ENCODE data around the gene MTO1.
A peak's percentile ranks its signal among the peaks of the same experiment; 100 is the strongest.
"Not testable (repeated sequence)": the region's sequence is repeated elsewhere in the genome, so short reads cannot be mapped to it uniquely, and the experiment has no call there.

The MTO1 gene

DNA sequence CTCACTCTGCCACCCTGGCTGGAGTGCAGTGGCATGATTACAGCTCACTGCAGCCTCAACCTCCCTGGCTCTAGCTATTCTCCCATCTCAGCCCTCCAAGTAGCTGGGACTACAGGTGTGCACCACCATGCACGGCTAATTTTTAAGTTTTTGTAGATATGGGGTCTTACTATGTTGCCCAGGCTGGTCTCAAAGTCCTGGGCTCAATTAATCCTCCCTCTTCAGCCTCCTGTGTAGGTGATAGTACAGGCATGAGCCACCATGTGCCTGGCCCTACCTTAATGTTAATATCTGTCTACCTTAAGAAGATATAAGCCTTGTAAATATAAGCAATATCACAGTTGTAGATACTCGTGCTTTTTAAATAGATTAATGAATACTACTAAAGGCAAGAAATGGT lies 42.6 kb downstream of the MTO1 start:
- DNase-seq: no peak

DNA sequence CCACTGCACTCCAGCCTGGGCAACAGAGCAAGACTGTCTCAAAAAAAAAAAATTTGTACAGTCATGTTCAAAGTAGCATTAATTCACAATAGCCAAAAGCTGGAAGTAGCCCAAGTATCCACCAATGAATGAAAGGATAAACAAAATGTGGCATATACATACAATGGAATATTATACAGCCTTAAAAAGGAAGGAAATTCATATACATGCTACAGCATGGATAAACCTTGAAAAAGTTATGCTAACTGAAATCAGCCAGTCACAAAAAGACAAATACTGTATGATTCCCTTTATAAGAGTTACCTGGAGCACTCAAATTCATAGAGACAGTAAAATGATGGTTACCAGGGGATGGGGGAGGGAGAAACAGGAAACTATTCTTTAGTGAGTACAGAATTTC lies 43.6 kb downstream of the MTO1 start:
- DNase-seq: no peak

DNA sequence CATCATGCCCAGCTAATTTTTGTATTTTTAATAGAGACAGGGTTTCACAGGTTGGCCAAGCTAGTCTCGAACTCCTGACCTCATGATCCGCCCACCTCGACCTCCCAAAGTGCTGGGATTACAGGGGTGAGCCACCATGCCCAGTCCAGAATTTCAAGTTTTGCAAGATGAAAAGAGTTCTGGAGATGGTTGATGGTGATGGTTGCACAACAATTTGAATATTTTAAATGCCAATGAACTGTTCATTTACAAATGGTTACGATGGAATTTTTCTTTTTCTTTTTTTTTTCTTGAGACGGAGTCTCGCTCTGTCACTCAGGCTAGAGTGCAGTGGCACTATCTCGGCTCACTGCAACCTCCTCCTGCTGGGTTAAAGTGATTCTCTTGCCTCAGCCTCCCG lies 44.2 kb downstream of the MTO1 start:
- DNase-seq: not testable (repeated sequence)

DNA sequence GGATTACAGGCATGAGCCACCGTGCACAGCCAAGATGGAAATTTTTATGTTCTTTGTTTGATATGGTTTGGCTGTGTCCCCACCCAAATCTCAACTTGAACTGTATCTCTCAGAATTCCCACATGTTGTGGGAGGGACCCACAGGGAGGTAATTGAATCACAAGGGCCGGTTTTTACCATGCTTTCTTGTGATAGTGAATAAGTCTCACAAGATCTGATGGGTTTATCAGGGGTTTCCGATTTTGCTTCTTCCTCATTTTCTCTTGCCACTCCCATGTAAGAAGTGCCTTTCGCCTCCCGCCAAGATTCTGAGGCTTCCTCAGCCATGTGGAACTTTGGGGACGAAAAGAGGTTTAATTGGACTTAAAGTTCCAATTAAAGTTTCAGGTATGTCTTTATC lies 44.7 kb downstream of the MTO1 start:
- no peak for DNase-seq

DNA sequence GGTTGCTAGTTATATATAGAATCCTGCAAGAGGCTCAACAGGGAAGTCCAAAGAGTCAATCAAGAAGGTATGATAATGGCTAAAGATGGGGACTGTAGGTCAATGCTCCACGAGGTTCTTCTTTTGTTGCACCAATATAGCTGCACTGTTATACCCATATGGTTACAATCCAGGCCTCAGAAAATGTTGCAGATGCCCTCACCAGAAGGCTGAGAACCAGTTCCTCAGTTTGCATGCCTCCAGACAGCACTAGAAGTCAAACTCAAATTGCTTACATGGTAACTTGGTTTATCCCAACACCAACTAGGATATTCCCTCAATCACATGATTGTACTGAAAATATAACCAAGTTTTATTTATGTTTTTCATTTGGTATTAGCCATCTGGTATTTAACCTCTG lies 47.2 kb downstream of the MTO1 start:
- DNase-seq: no peak

DNA sequence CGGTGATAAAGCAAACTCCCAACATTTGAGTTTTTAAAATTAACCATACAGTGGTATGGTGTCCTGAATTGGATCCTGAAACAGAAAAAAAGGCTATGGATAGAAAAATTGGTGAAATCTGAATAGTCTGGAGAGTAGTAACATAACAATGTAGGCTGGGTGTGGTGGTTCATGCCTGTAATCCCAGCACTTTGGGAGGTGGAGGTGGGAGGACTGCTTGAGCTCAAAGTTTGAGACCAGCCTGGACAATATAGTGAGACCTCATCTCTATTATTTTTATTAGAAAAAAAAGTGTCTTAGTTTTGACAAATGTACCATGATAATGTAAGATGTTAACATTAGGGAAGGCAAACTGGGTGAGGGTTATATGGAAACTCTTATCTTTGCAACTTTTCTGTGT lies 48.3 kb downstream of the MTO1 start:
- no peak for DNase-seq

DNA sequence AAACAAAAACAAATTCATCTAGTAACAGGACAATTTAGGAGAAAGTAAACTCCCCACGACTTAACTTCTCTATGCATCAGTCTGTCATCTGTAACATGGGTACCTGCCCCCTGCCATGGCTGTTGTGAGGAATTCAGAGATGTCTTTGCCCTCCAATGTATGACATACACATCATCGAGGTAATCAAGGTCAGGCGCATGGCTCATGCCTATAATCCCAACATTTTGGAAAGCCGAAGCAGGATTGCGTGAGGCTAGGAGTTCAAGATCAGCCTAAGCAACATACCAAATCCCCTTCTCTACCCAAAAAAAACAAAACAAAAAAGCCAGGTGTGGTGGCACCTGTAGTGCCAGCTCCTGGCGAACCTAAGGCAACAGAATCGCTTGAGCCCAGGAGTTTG lies 50.3 kb downstream of the MTO1 start:
- peak; percentile 31 for DNase-seq

DNA sequence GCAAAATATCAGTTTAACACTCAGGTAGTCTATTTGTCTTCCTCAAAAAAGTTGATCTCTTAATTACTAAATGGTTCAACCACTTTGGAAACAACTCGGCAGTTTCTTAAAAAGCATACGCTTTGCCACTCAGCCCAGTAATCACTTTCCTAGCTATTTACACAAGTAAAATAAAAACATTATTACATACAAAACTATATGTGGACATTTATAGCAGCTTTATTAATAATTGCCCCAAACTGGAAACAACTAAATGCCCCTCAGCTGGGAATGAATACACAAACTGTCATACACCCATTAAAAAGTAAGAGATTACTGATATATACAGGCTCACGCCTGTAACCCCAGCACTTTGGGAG lies 51.9 kb downstream of the MTO1 start:
- DNase-seq: peak; percentile 39

DNA sequence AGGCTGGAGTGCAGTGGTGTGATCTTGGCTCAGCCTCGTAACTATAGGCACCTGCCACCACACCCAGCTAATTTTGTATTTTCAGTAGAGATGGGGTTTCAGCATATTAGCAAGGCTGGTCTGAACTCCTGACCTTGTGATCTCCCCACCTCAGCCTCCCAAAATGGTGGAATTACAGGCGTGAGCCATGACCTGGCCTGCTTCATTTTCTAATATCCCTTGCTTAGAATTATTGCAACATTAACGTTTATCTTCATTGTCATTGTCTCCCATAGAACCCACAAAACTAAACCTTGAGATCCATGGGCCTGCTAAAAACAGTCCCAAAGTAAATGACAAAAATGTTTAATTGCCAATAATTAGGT lies 53.2 kb downstream of the MTO1 start:
- DNase-seq: peak; percentile 62

DNA sequence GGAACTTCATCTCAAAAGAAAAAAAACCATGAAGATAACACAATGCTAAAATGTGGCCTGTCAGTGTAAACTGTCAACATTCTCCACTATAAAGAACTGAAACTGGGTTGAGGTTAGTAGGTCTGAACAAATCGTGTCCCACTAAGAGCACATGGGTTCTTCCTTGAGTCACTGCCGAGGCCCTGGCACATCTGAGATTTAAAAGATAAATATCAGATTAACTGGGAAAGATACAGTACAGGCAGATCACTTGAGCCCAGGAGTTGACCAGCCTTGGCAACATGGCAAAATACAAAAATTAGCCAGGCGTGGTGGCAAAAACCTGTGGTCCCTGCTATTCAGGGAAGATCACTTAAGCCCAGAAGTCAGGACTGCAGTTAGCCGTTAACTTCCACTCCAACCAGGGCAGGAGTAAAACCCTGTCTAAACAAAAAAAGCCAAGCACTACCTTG lies 53.7 kb downstream of the MTO1 start:
- DNase-seq: peak; percentile 61

DNA sequence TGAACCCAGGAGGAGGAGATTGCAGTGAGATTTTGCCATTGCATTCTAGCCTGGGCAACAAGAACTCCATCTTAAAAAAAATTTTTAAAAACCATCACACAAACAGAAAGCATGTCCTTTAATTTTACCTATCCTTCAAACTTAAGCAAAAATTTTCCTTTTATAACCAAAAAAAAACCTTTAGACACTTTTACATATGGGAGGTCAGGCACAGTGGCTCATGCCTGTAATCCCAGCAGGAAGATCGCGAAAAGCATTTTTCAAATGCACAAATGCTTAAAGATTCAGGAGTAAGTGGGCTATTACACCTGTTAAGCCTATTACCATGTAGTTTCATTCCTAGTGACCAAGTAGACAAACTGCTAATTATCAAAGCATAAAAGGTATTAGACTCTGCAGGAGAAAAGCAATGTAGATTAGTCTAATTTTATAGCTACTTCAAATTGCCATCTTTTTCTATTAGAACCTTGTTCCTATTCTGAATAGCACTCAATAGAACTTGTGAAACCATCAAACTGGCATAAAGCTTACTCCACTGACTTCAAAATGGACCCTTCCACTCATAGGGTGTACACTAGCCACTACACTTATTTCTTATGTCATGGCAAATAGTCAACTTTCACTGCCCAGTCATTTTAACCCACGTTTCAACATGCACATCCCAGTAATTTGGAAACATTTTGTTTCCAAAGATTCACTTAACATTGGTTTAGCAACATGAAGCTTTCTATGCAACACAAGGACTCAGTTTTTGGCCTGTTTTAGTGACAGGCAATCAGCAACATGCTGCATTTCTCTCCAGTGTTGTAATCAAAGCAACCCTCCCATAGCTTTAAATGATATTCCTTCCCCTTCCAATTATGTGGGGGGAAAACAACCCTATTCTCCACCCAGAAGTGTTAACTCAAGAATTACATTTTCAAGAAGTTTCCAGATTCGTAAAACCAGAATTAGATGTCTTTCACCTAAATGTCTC lies 55.3 kb downstream of the MTO1 start:
- DNase-seq: peak; percentile 22

DNA sequence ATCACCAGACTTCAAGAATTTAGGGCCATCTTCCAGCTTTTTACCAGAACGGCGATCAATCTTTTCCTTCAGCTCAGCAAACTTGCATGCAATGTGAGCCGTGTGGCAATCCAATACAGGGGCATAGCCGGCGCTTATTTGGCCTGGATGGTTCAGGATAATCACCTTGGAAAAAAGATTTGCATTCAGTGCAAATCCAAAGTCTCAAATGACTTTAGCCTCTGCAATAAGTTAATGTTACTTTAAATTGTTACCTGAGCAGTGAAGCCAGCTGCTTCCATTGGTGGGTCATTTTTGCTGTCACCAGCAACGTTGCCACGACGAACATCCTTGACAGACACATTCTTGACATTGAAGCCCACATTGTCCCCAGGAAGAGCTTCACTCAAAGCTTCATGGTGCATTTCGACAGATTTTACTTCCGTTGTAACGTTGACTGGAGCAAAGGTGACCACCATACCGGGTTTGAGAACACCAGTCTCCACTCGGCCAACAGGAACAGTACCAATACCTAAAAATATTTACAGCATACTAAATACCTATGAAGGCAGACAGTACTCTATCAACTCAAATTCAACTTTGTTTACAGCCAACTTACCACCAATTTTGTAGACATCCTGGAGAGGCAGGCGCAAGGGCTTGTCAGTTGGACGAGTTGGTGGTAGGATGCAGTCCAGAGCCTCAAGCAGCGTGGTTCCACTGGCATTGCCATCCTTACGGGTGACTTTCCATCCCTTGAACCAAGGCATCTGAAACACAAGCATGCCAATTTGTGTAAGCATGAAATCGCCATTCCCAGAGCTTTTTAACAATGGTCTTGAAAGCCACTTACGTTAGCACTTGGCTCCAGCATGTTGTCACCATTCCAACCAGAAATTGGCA lies 56.8 kb downstream of the MTO1 start:
- DNase-seq: not testable (repeated sequence)

DNA sequence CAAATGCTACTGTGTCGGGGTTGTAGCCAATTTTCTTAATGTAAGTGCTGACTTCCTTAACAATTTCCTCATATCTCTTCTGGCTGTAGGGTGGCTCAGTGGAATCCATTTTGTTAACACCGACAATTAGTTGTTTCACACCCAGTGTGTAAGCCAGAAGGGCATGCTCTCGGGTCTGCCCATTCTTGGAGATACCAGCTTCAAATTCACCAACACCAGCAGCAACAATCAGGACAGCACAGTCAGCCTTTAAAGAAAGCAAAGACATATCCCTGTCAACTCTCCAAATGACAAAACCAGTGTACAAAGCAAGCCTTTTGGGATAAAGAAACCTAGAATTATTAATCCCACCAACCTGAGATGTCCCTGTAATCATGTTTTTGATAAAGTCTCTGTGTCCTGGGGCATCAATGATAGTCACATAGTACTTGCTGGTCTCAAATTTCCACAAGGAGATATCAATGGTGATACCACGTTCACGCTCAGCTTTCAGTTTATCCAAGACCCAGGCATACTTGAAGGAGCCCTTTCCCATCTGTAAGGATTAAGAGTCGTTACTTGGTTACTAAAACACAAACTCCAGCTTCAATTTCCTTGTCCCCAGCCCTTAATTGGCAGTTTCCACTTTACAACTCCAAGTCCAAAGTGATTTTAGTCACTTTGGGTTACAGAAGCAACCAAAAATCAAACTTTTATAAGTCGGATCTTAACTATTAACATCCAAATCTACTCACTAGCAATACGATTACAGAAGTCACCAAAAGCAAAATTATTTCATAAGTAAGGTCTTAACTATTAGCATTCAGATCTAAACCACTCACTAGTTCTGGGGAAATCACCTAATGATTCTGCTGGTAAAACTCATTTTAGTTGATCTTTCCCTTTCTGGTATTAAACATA lies 57.7 kb downstream of the MTO1 start:
- not testable (repeated sequence) for DNase-seq

DNA sequence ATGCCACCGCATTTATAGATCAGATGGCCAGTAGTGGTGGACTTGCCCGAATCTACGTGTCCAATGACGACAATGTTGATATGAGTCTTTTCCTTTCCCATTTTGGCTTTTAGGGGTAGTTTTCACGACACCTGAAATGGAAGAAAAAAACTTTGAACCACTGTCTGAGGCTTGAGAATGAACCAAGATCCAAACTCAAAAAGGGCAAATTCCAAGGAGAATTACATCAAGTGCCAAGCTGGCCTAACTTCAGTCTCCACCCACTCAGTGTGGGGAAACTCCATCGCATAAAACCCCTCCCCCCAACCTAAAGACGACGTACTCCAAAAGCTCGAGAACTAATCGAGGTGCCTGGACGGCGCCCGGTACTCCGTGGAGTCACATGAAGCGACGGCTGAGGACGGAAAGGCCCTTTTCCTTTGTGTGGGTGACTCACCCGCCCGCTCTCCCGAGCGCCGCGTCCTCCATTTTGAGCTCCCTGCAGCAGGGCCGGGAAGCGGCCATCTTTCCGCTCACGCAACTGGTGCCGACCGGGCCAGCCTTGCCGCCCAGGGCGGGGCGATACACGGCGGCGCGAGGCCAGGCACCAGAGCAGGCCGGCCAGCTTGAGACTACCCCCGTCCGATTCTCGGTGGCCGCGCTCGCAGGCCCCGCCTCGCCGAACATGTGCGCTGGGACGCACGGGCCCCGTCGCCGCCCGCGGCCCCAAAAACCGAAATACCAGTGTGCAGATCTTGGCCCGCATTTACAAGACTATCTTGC lies 58.6 kb downstream of the MTO1 start:
- peak; percentile 62 for DNase-seq

DNA sequence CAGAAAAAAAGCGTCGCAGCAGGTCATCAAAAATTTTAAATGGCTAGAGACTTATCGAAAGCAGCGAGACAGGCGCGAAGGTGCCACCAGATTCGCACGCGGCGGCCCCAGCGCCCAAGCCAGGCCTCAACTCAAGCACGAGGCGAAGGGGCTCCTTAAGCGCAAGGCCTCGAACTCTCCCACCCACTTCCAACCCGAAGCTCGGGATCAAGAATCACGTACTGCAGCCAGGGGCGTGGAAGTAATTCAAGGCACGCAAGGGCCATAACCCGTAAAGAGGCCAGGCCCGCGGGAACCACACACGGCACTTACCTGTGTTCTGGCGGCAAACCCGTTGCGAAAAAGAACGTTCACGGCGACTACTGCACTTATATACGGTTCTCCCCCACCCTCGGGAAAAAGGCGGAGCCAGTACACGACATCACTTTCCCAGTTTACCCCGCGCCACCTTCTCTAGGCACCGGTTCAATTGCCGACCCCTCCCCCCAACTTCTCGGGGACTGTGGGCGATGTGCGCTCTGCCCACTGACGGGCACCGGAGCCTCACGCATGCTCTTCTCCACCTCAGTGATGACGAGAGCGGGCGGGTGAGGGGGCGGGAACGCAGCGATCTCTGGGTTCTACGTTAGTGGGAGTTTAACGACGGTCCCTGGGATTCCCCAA lies 59.3 kb downstream of the MTO1 start, which contains the start of gene EEF1A1:
Gene EEF1A1 (minus strand): TSS at position 345 of the 663 bp plus-strand sequence. CDS start 1,006 bp downstream, outside the sequence.
- DNase-seq: peak; percentile 99

DNA sequence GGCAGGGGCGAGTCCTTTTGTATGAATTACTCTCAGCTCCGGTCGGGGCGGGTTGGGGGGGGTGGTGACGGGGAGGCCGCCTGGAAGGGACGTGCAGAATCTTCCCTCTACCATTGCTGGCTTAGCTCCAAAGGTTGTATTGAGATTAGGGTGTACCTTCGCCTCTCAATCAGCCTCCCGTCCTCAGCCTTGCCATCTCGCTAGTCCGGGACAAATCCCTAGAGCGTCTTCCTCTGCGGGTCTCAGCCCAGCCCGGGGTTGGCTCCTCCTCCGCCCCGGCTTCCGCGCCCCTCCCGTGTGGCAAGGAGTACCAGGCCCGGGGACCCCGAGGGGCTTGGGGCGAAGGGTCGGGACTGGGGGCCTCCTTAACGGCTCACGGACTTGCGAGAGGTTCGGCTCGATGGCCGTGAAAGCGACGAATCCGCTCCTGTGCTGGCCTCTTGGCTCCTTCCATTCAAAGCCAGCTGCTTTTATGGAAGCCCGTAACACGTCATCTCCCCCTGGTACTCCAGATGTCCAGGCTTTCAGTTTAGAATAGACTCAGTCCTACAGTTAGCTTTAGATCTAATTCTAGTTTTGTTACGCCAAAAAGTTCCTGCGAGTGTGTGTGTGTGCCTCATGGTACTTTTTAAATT lies 59.9 kb downstream of the MTO1 start:
- DNase-seq: peak; percentile 88

DNA sequence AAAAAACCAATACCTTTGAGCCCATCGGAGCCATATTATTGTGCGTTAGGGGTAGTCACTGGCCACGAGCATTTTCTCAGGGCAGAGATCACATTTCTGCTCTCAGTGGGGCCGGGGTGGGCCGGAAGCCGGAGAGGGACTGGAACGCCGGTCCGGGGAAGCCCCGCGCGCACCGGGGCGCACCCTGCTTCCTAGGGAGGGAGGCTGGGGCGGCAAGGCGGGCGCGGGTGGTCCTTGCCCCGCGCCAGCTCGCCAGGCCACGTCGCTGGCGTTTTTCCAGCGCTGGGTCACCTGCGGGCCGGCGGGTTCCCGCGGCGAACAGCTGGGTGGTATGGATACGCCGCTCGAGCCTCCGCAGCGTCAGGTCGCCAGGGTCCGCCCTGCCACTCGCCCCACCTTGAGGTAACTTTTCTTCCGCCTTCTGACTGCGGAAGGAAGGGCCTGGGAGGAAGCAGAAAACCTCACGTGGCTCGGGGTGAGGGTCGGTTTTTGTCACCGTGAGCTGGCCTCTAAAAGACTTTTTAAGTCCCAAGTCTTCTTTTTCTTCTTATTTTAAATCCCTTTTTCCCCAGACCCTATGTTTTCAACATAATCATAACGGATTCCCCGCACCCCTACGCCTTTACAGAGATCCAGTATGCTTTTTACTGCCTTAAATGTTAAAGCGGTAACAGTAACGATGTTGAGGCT lies 62.0 kb downstream of the MTO1 start:
- DNase-seq: peak; percentile 25

DNA sequence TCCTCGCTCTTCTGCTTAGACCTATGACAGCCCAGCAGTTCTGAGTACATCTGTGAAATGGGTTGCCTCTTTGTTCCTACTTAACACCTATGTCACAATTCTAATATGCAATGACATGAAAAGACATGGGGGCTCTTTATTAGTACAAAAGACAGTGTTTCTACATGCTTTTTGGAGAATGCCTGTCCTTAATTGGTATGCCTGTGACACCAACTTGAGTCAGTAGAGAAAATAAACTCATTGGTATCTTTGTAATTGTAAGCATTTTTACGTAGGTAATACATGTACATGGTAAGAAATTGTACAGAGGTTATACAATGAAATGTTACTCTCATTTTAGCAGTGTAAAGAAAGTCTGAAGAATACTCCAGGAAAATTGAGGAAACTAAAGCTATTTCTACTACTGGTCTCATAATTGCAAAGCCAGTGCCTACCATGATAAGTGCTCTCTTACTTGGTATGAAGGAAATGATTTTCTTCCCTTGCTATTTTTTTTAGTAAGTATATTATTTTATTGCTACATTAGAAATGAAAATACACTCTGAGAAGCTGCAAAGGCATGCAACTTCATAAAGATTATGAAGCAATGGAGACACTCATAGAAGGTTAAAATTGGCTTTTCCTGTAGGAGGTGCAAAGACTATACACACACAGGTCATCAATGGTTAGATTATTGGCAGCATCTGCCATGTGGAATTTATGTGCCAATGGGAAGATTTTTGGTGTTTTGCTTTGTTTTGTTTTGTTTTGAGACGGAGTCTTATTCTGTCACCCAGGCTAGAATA lies 64.2 kb downstream of the MTO1 start:
- DNase-seq: no peak

DNA sequence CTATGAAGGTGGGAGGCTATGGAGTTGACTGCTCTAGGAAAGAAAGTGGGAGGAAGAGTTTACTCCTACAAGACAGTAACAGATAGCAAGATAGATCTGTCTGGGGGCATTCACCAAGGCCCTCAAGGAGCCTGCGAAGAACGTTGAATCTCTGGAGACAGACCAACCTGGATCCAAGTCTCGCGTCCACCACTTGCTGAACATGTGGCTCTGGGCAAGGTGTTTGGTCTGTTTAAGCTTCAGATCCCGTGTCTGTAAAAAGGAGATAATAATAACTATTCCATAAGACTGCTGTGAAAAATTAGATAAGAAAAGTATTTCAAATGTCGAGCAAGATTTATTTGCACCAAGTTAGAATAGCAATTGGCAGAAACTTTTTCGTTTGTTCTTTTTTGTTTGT lies 67.4 kb downstream of the MTO1 start:
- DNase-seq: no peak
